Measurements from ENCODE around the gene SYNJ1. TPM values are rescaled to one million over a fixed set of nuclear protein-coding genes. Genes with fewer than 3 reads are reported as not detected.

The SYNJ1 gene
- total and polyA plus RNA-seq, 9 of the 15 experiments (the other 6 are each of a cell fraction or from before 2014, with no cell fraction given): 2.4 to 10.6 (median 5.6) TPM

DNA sequence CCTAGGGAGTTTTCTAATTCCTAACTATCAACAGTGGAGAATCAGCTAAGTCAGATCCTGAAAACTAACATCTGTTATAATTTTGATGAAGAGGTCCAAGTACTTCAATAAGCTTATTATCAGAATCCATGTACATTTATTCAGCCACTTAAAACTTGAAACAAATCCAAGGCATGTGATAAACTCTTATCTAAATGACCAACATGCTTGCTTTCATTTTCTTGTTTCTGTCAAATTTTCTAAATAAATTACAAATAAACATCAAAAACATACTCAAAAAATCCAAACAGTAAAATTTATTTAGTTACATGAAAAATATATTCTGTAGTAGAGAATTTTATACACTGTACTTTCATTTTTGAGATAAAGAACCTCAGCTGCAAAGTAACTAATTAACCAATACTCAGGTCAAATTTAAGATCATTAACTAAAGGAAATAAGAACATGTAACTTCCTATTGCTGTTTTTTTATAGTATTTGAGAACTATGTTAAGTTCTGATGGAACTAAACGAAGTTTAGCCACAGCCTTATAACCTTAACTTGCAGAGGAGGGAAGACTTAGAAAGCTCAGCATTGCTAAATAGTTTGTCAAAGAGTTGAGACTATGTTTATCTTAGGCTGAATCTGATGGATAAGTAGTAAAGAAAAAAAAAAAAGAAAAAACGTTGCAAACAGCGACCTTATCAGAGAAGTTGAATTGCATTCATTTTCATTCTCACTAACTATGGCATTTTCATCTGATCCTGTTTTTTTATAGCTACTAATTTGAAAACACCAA, 44.9 kb downstream of the SYNJ1 start:
- intact Hi-C loops (cut with micrococcal nuclease): no loop called here
- 0% methylated on average over 3 of the region's 3 CpGs for WGBS (ENCODE audit: insufficient coverage, low coverage, missing lambda C conversion rate)
- 0 out of 3 replicates have a peak, but pooled peaks have one; percentile 42 for ATAC-seq
- no peak overlapping the region for H3K4me2 ChIP-seq (ENCODE audit: insufficient read depth, low read length)
- no peaks in the 10 kb centered on the region for H3K79me2 ChIP-seq (ENCODE audit: control insufficient read depth, insufficient read depth, low read length)
- in situ Hi-C loops (cut with MboI): no loop called here
- peak; percentile 56 for FAIRE-seq
- no peaks in the 10 kb centered on the region for H3K27me3 ChIP-seq (ENCODE audit: control insufficient read depth in 2 of 2, insufficient read depth in 2 of 2, low read length in 2 of 2)
- POLR2A ChIA-PET: interaction anchor here (0.6 to 1.7 kb wide), 4 partner anchors 12 to 44 kb away, joined by 3 to 7 read pairs (median 4); no protein-coding TSS in a partner anchor
- no peaks in the 10 kb centered on the region for H4K20me1 ChIP-seq (replicated peaks; ENCODE audit: control insufficient read depth, insufficient read depth, low read length)
- no TSS peak for BruUV-seq (replicated peaks)
- CTCF ChIA-PET (ENCODE audit: low intra/inter-chr PET ratio): no interaction called here
- H3K9ac ChIP-seq (ENCODE audit: insufficient read depth in 1 of 2, low read depth in 2 of 2, low read length in 2 of 2): no peak overlapping the region
- H3K4me1 ChIP-seq (replicated peaks in 1 of 2; ENCODE audit: control insufficient read depth in 2 of 2, insufficient read depth in 2 of 2, low read length in 2 of 2): 0 out of 5 replicates have a peak, but pooled peaks cover 0 to 3% of the 10 kb centered on the region in 2 experiments
- no peak for DNase-seq (ENCODE audit: extremely low read depth in 1 of 4, low spot score in 3 of 4)
- H2AFZ ChIP-seq (ENCODE audit: low read depth, low read length): no peak overlapping the region
- no peaks in the 10 kb centered on the region for H3K9me3 ChIP-seq (replicated peaks; ENCODE audit: control insufficient read depth, insufficient read depth, low read depth, low read length)
- no peaks in the 10 kb centered on the region for H3K9me1 ChIP-seq (ENCODE audit: control insufficient read depth, insufficient read depth, low read length)
- H3K4me3 ChIP-seq: no peak overlapping the region
- H3K36me3 ChIP-seq (ENCODE audit: control insufficient read depth, insufficient read depth, low read length): peaks cover 24% of the 10 kb centered on the region; the same call in 1 of the 3 replicates
- H3K27ac ChIP-seq (ENCODE audit: extremely low read depth, low read depth, low read length): no peak overlapping the region
- TF ChIP-seq, protein P1, sequence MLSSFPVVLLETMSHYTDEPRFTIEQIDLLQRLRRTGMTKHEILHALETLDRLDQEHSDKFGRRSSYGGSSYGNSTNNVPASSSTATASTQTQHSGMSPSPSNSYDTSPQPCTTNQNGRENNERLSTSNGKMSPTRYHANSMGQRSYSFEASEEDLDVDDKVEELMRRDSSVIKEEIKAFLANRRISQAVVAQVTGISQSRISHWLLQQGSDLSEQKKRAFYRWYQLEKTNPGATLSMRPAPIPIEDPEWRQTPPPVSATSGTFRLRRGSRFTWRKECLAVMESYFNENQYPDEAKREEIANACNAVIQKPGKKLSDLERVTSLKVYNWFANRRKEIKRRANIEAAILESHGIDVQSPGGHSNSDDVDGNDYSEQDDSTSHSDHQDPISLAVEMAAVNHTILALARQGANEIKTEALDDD (IDR thresholded peaks at IDR 0.05): peak; percentile 49; the same call in 1 of the 2 replicates
- TF ChIP-seq, protein P2, sequence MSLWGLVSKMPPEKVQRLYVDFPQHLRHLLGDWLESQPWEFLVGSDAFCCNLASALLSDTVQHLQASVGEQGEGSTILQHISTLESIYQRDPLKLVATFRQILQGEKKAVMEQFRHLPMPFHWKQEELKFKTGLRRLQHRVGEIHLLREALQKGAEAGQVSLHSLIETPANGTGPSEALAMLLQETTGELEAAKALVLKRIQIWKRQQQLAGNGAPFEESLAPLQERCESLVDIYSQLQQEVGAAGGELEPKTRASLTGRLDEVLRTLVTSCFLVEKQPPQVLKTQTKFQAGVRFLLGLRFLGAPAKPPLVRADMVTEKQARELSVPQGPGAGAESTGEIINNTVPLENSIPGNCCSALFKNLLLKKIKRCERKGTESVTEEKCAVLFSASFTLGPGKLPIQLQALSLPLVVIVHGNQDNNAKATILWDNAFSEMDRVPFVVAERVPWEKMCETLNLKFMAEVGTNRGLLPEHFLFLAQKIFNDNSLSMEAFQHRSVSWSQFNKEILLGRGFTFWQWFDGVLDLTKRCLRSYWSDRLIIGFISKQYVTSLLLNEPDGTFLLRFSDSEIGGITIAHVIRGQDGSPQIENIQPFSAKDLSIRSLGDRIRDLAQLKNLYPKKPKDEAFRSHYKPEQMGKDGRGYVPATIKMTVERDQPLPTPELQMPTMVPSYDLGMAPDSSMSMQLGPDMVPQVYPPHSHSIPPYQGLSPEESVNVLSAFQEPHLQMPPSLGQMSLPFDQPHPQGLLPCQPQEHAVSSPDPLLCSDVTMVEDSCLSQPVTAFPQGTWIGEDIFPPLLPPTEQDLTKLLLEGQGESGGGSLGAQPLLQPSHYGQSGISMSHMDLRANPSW (CRISPR knock-in tag; IDR thresholded peaks at IDR 0.05): no peak
- TF ChIP-seq ARID1B (IDR thresholded peaks at IDR 0.05) (peak; percentile 37), ZNF354B (CRISPR knock-in tag; IDR thresholded peaks at IDR 0.05) (no peak), ARNT (IDR thresholded peaks at IDR 0.05) (no peak), ETV5 (CRISPR knock-in tag; IDR thresholded peaks at IDR 0.05; ENCODE audit: low read depth) (no peak), TAL1 (IDR thresholded peaks at IDR 0.05) (0 out of 2 replicates have a peak, but pooled peaks have one; percentile 3), MAFG (tag; conservative IDR thresholded peaks at IDR 0.05) (no peak), MTA2 (IDR thresholded peaks at IDR 0.05; ENCODE audit: low read depth) (no peak), MAFF (IDR thresholded peaks at IDR 0.05; ENCODE audit: low read length) (no peak), ZNF253 (CRISPR knock-in tag; conservative IDR thresholded peaks at IDR 0.05) (no peak), MAZ (CRISPR knock-in tag; conservative IDR thresholded peaks at IDR 0.05 in 1 of 2, IDR thresholded peaks at IDR 0.05 in 1 of 2) (no peak), NFIC (IDR thresholded peaks at IDR 0.05) (peak; percentile 38; the same call in 1 of the 2 replicates), ADNP (tag; IDR thresholded peaks at IDR 0.05) (peak; percentile 46; the same call in 1 of the 2 replicates), ZNF830 (CRISPR knock-in tag; IDR thresholded peaks at IDR 0.05) (no peak), RAD51 (IDR thresholded peaks at IDR 0.05; ENCODE audit: borderline replicate concordance, low read depth) (no peak), ZBTB17 (CRISPR knock-in tag; IDR thresholded peaks at IDR 0.05) (no peak)
- TF ChIP-seq, protein P3, sequence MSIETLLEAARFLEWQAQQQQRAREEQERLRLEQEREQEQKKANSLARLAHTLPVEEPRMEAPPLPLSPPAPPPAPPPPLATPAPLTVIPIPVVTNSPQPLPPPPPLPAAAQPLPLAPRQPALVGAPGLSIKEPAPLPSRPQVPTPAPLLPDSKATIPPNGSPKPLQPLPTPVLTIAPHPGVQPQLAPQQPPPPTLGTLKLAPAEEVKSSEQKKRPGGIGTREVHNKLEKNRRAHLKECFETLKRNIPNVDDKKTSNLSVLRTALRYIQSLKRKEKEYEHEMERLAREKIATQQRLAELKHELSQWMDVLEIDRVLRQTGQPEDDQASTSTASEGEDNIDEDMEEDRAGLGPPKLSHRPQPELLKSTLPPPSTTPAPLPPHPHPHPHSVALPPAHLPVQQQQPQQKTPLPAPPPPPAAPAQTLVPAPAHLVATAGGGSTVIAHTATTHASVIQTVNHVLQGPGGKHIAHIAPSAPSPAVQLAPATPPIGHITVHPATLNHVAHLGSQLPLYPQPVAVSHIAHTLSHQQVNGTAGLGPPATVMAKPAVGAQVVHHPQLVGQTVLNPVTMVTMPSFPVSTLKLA (conservative IDR thresholded peaks at IDR 0.05): 0 out of 4 replicates have a peak, but pooled peaks of 1 of the 2 experiments have one; percentile 21

All from K562 (cell line).